Suppressor macrophage (primary cell): ENCODE measurements around the gene ZNF786.

ENCODE experiments used
- DNase-seq, 4 experiments: peaks; one replicate each; pipeline ENCODE4 v3.0.0-alpha.2; 2020 to 2022

Gene ZNF786

DNA sequence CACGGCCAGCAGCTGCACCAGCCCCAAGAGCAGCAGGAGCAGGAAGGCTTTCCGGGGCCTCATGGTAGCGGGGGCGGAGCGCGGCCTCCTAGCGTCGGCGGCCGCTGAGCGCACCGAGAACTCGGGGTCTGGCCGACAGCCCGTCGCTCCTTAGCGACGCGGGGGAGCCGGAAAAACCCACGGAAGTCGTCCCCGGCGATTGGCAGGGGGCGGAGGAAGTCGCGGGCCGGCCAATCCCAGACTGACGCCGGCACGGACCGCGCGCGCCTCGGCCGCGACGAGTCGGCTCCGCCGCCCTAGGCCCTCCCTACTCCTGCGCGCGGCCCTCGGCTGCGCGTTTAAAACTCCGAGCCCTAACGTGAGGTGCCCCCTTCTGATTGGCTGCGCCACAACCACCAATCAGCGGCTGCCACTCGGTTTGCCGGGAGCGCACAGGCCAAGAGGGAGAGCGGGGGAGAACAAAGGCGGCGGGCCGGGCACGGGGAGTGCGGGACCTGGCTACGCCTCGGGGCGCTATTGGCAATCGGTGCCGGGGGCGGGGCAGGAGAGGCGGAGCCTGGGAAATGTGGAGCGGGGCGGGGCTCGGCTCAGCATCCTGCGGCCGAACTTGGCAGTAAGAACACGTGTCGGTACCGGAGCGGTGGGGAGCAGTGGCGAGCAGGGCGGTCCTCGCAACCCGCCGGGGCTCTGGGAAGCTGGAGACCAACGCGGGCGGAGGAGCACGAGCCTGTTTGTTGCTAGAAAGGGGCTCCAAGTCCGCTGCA is 62.0 kb downstream of the ZNF786 start, which contains the start of gene PDIA4:
Gene PDIA4, minus strand, starts transcription at position 160 of the 764 bp plus-strand sequence. Its CDS starts 97 bp downstream, at position 63.
- peak; percentile 99 to 100 (median 99) for DNase-seq

DNA sequence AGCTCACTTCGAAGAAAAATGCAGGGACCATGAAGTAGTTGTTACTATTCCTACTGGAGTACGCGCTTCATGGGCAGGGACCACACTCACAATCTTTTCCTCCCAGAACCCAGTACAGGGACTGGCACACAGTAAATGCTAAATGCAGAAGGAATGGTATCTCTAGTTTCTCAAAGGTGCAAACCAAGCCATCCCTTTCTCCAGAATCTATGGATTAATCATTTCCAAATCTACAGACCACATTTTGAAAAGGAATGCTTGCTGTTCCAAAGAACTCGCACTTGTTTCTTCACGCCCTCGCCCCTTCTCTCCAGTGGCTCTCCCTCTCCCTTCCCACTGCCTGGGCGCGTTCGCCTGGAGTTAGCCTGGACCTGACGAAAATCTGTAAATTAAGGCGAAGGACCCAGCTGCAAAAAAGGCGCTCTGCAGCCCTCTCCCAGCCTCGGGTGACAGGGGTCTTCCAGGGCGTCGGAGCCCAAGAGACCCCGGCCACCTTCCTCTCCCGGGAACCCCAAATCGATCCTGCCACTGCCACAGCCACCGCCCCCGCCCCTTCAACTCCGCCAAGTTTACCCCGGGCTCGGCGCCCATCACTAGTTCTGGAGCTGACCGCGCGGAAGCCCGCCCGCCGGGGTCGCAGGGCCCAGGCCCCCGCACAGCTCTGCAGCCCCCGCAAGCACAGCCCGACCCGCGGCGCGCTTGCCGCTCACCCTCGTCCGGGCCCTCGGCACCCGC is 62.7 kb downstream of the ZNF786 start:
- peak in 3 of 4 experiments; percentile 21 to 42 (median 28) for DNase-seq

DNA sequence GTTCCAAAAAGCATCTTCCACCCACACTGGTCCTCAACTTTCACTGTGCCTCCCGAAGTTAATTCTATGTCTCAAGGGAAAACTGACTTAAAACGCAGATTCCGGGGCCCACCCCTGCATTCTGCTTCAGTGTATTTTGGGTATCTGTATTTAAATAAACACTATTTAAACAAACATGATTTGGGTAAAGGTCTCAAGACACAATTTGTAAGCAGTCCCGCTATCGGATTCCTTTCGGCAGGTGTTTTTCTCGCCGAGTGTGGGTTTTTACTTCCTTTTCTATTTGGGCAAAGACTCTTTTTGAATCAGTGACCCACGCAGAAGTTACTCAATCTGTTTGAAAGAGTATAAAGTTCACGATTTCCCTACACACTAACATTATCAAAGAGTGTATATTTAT is 63.5 kb downstream of the ZNF786 start:
- DNase-seq = peak in 3 of 4 experiments; percentile 20 to 60 (median 50)

DNA sequence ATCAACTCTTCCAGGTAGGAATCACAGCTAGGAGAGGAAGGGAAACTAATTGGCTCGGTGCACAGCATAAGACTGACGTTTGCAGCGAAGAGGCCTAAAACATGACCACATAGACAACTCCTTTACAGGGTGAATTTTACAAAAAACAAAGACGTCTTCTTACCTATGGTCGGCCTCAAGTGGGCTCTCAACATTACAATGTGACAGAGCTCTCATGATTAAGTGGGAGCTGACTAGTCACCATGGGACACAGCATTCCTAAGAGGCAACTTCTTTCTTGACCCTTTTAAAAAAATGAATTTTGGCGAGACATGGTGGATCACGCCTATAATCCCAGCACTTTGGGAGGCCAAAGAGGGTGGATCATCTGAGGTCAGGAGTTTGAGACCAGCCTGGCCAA is 66.9 kb downstream of the ZNF786 start:
- DNase-seq = no peak

DNA sequence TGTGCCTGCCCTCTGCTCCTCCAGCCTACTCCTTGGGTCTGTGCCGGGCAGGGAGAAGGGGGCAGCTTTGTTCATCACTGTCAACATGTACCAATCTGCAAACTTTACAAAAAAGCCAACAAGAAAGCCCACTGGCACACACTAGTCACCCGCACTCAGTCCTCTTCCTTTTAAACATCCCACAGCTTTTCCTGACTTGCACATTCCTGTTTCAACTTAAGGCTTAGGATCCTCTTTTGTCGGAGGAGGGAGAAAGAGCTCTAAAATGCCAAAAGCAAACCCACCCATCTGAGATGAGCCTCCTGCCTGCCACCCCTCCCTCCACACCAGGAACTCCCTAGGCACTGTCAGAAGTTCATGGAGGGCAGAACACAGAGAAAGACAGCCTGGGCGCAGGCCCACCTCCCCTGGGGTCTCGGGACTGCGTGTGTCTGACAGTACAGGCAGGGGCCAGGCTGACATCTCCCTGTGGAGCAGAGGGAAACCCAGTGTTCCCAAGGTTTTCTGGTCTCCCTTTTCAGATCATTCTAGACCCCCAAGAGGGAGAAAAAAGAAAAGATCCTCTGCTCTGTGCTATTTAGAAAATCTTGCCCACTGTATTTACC is 67.7 kb downstream of the ZNF786 start:
- DNase-seq = peak; percentile 21 to 54 (median 35)

DNA sequence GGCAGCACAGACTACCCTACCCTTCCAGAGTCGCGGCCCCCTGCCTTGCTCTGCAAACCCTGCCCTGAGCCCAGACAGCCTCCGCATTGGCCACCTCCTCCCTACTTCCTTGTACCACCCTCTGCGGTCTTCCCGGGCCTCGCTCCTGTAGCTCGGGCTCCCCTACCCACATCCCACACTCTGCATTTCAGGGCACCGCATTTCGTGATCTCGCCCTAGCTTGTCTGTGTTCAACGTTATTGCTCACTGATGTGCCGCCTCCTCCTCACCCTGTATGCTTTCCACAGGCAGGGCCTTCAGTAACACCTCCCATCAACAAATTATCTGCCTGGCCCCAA is 68.8 kb downstream of the ZNF786 start:
- no peak for DNase-seq

DNA sequence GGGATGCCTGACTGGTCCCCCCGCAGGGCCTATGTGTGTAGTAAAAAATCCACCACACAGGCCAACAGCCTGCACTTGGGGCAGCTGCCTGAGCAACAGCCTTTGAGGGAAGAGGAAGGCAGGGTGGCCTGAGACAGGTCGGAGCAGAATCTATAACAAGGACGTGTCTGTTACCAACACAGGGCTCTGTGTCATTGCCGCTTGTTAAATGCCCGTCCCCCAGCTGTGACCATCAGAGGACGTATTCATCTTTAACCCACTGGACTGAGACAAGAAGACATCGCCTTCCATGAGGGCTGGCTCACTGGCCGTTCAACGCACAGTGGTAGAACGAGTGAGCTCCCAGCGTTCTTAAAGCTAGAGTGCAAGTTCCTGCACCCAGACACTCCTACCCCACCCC is 70.0 kb downstream of the ZNF786 start:
- no peak for DNase-seq
